BE2C (cell line): Measurements from ENCODE around the gene PLEKHA8.

Experiments
- DNase-seq: peaks from one replicate; pipeline ENCODE4 v3.0.0-alpha.2; 2020
- H3K27me3 ChIP-seq: fragments of 250-450 bp; sonication (Bioruptor Pico); 2 replicates; pipeline ENCODE4 v1.5.1; 2020; ENCODE audit warnings: mild to moderate bottlenecking
- H3K36me3 ChIP-seq: fragments of 250-450 bp; sonication (Bioruptor Pico); 2 replicates; pipeline ENCODE4 v1.5.1; 2020; ENCODE audit warnings: mild to moderate bottlenecking
- H3K4me1 ChIP-seq: fragments of 250-450 bp; sonication (Bioruptor Pico); 2 replicates; pipeline ENCODE4 v1.5.1; 2020
- H3K4me3 ChIP-seq: 2 replicates; pipeline ENCODE4 v1.5.1; 2011; ENCODE audit warnings: low read depth, low read length
- H3K9me3 ChIP-seq: fragments of 250-450 bp; sonication (Bioruptor Pico); 2 replicates; pipeline ENCODE4 v1.5.1; 2020
- CTCF ChIP-seq: IDR thresholded peaks from 2 replicates; pipeline ENCODE4 v1.5.1; 2012; ENCODE audit warnings: mild to moderate bottlenecking, low read depth, low read length

PLEKHA8 gene

DNA sequence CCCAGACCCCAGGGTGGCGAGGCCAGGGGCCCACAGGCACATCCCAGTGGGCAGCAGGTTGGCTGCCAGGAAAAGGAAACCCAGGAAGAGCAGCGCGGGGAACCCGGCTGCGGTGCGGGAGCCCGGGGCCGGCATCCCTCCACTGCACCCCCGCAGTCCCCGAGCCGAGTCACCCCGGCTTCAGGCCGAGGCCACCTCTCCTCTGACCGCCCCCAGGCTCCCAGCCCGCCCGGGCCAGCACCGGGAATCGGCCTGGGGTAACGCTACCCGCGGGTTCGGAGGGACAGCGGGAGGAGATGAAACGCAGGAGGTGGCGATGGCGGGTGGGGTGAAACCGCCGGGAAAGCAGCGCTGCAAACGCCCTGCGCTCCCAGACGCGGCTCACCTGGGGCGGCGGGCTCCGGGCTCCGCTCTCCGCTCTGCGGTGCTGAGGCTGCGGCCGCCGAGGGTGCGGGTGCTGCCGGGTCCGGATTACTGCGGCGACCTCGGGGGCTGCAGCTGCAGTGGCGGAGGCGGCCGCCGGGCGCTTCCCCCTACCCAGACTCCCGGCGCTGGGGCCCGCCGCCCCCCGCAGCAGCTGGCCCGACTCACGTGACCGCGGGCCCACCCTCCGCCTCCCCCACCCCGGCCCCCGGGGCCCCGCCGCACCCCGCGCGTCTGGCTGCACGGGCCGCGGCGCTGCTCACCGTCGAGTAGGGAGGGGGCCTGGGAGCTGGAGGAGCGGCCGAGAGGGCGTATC, 38.8 kb upstream of the PLEKHA8 start, which contains the start of gene SCRN1:
SCRN1 (minus strand) TSS at position 545 of the 739 bp plus-strand sequence. CDS start 20,734 bp downstream, outside the sequence.
- peak within 1 kb of the TSS; percentile 81 for H3K4me3 ChIP-seq
- no peaks in the 10 kb centered on the region for H3K27me3 ChIP-seq
- TF ChIP-seq CTCF: no peak
- no peaks in the 10 kb centered on the region for H3K9me3 ChIP-seq
- no peaks in the 10 kb centered on the region for H3K4me1 ChIP-seq
- DNase-seq: peak; percentile 86
- H3K36me3 ChIP-seq: peaks cover 10% of the 10 kb centered on the region

DNA sequence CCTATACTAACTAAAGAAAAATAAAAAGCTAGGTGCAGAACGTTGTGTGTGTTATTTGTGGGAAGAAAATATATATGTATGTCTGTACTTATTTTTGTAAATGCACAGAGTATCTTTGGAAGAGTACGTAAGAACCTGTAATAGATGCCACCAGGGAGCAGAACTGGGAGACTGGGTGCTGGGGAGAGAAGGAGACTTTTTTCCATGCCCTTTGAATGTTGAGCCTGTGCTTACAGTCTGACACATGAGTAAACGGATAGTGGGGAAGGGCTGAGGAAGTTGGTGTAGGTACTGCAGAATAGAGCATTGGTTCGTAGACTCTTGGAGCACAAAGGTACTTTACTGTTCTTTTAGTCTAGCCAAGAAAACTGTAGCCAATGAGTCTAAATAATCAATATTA, 37.3 kb upstream of the PLEKHA8 start:
- Histone ChIP-seq H3K27me3 (no peaks in the 10 kb centered on the region), H3K9me3 (no peaks in the 10 kb centered on the region), H3K4me3 (no peak overlapping the region), H3K4me1 (no peaks in the 10 kb centered on the region), H3K36me3 (peaks cover 5% of the 10 kb centered on the region)
- no peak for TF ChIP-seq CTCF
- DNase-seq: no peak

DNA sequence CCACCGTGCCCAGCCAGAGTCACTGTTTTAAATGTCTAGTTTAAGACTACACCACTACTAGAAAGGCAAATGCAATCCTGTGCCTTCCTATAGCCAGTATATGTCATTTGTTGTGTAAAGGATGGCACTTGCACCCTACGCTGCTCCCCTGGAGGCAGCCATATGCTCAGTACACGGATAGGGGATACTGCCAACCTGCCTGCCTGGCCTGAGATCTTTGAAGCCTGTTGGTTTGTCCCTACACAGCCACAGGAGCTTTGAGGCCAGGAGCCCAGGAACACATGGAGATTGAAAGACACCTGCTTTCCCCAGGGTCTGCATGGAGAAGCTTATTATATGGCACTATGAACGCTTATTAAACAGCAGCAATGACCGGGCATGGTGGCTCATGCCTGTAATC, 36.3 kb upstream of the PLEKHA8 start:
- peaks cover 4% of the 10 kb centered on the region; the same call in 1 of the 2 replicates for H3K36me3 ChIP-seq

DNA sequence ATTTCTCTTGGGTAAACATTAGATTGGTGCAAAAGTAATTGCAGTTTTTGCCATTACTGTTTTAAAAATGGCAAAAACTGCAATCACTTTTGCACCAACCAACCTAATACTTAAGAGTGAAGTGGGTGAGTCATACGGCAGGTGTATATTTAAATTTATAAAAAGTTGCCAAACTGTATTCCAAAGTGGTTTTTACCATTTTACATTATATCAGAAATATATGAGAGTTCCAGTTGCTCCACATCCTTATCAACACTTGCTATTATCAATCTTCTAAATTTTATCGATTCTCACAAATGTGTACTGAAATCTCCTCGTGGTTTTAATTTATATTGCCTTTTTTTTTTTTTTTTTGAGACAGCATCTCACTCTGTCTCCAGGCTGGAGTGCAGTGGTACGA, 35.1 kb upstream of the PLEKHA8 start:
- no peak overlapping the region for H3K4me3 ChIP-seq
- TF ChIP-seq CTCF: no peak
- no peaks in the 10 kb centered on the region for H3K27me3 ChIP-seq
- no peaks in the 10 kb centered on the region for H3K4me1 ChIP-seq
- peaks cover 4% of the 10 kb centered on the region; the same call in 1 of the 2 replicates for H3K36me3 ChIP-seq
- no peak for DNase-seq
- no peaks in the 10 kb centered on the region for H3K9me3 ChIP-seq

More for the DNA sequence above, 36.3 kb upstream of the PLEKHA8 start:
- Histone ChIP-seq H3K9me3 (no peaks in the 10 kb centered on the region), H3K4me3 (no peak overlapping the region), H3K4me1 (no peaks in the 10 kb centered on the region), H3K27me3 (no peaks in the 10 kb centered on the region)
- no peak for TF ChIP-seq CTCF
- DNase-seq: no peak

DNA sequence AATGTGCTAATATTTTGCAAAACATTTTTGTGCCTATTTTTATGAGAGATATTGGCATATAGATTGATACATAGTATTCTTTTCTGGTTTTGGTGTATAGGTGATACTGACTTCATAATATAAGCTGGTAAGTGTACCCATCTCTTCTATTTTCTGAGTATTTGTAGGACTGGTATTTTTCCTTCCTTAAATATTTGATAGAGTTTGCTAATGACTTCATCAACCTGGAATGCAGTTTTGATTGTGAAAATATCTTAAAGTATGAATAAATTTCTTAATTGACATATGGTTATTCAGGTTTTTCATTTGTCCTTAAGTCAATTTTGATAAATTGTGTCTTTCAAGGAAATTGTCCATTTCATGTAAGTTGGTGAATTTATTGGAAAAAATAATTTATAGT, 32.6 kb upstream of the PLEKHA8 start:
- no peaks in the 10 kb centered on the region for H3K36me3 ChIP-seq
- H3K9me3 ChIP-seq: no peaks in the 10 kb centered on the region
- TF ChIP-seq CTCF: no peak
- H3K27me3 ChIP-seq: no peaks in the 10 kb centered on the region
- no peak for DNase-seq
- H3K4me1 ChIP-seq: no peaks in the 10 kb centered on the region
- no peak overlapping the region for H3K4me3 ChIP-seq

GRCh38 chr7:29996321-29996720, 31.9 kb upstream of the PLEKHA8 start:
- Histone ChIP-seq H3K4me3 (no peak overlapping the region), H3K36me3 (no peaks in the 10 kb centered on the region), H3K9me3 (no peaks in the 10 kb centered on the region), H3K4me1 (no peaks in the 10 kb centered on the region), H3K27me3 (no peaks in the 10 kb centered on the region)
- TF ChIP-seq CTCF: no peak
- DNase-seq: no peak
